HEK293 (cell line): ENCODE results near the gene MLNR.

ENCODE experiments used
- CTCF ChIA-PET: fragments of 350-600 bp; formaldehyde crosslinking; extraction: SDS; loops from one replicate; lab custom pipeline; 2021; ENCODE audit warnings: antibody characterized with exemption; lab: Yijun Ruan, JAX
- POLR2A ChIA-PET: fragments of 300-600 bp; formaldehyde crosslinking; extraction: SDS; loops from one replicate; lab custom pipeline; 2020; ENCODE audit warnings: antibody characterized with exemption, inconsistent platforms; lab: Yijun Ruan, JAX
- H3K27ac ChIP-seq: fragments of 200-500 bp; sonication (Bioruptor generic); 2 replicates; pipeline ENCODE4 v1.5.1; 2014; ENCODE audit warnings: low read depth, low read length, control low read depth, inconsistent platforms; ENCODE audit errors: extremely low read depth
- H3K36me3 ChIP-seq, 2 experiments: fragments of 200-500 bp in 1 of 2; sonication (Bioruptor generic) in 1 of 2; 1 replicate in 1 of 2; 2 replicates in 1 of 2; pipeline ENCODE4 v1.5.1; 2014 to 2017; ENCODE audit warnings: inconsistent platforms in 2 of 2, low read length in 2 of 2; ENCODE audit not compliant: control insufficient read depth in 2 of 2, insufficient read depth in 1 of 2
- H3K4me1 ChIP-seq: fragments of 200-500 bp; sonication (Bioruptor generic); 2 replicates; pipeline ENCODE4 v1.5.1; 2014; ENCODE audit warnings: mild to moderate bottlenecking, low read length, inconsistent platforms; ENCODE audit not compliant: control insufficient read depth, insufficient read depth
- H3K4me3 ChIP-seq: 2 replicates; pipeline ENCODE4 v1.5.1; 2011; ENCODE audit warnings: low read depth, mild to moderate bottlenecking, control low read depth, low read length, moderate library complexity
- H3K9me3 ChIP-seq: fragments of 200-500 bp; sonication (Bioruptor generic); 2 replicates; pipeline ENCODE4 v1.5.1; 2014; ENCODE audit warnings: low read depth, low read length, inconsistent platforms; ENCODE audit not compliant: control insufficient read depth, insufficient read depth
- GLI4 ChIP-seq: fragments of 450-650 bp; formaldehyde crosslinking; IDR thresholded peaks from 2 replicates; pipeline ENCODE4 v1.5.1; 2016; ENCODE audit warnings: missing biosample characterization, missing genetic modification characterization
- GLIS1 ChIP-seq: fragments of 450-650 bp; formaldehyde crosslinking; IDR thresholded peaks from 2 replicates; pipeline ENCODE4 v1.5.1; 2016; ENCODE audit warnings: missing biosample characterization, missing genetic modification characterization
- HOXA7 ChIP-seq: sonication (generic); formaldehyde crosslinking; IDR thresholded peaks from 2 replicates; pipeline ENCODE4 v1.8.1; 2022; ENCODE audit warnings: missing genetic modification reagents, borderline replicate concordance
- PATZ1 ChIP-seq: fragments of 450-650 bp; formaldehyde crosslinking; IDR thresholded peaks from 2 replicates; pipeline ENCODE4 v1.5.1; 2016; ENCODE audit warnings: missing biosample characterization, missing genetic modification characterization
- PRDM6 ChIP-seq: fragments of 450-650 bp; formaldehyde crosslinking; IDR thresholded peaks from 2 replicates; pipeline ENCODE4 v1.5.1; 2017; ENCODE audit warnings: missing biosample characterization, missing genetic modification characterization
- SCRT2 ChIP-seq: fragments of 450-650 bp; formaldehyde crosslinking; IDR thresholded peaks from 2 replicates; pipeline ENCODE4 v1.5.1; 2016; ENCODE audit warnings: missing biosample characterization, missing genetic modification characterization
- TSHZ1 ChIP-seq: fragments of 450-650 bp; formaldehyde crosslinking; IDR thresholded peaks from 2 replicates; pipeline ENCODE4 v1.5.1; 2016; ENCODE audit warnings: missing biosample characterization, missing genetic modification characterization, borderline replicate concordance
- WT1 ChIP-seq: fragments of 450-650 bp; formaldehyde crosslinking; IDR thresholded peaks from 2 replicates; pipeline ENCODE4 v1.5.1; 2016; ENCODE audit warnings: missing biosample characterization, missing genetic modification characterization
- ZBTB44 ChIP-seq: fragments of 450-650 bp; IDR thresholded peaks from 2 replicates; pipeline ENCODE4 v1.5.1; 2018; ENCODE audit warnings: missing biosample characterization, mild to moderate bottlenecking, missing genetic modification characterization
- ZBTB48 ChIP-seq: fragments of 450-650 bp; formaldehyde crosslinking; IDR thresholded peaks from 2 replicates; pipeline ENCODE4 v1.5.1; 2016; ENCODE audit warnings: missing biosample characterization, missing genetic modification characterization
- ZNF138 ChIP-seq: fragments of 450-650 bp; formaldehyde crosslinking; IDR thresholded peaks from 2 replicates; pipeline ENCODE4 v1.5.1; 2016; ENCODE audit warnings: missing biosample characterization, missing genetic modification characterization, borderline replicate concordance
- ZNF155 ChIP-seq: fragments of 450-650 bp; formaldehyde crosslinking; IDR thresholded peaks from 2 replicates; pipeline ENCODE4 v1.5.1; 2016; ENCODE audit warnings: missing biosample characterization, missing genetic modification characterization
- ZNF223 ChIP-seq: fragments of 450-650 bp; formaldehyde crosslinking; IDR thresholded peaks from 2 replicates; pipeline ENCODE4 v1.5.1; 2016; ENCODE audit warnings: missing biosample characterization, missing genetic modification characterization
- ZNF302 ChIP-seq: fragments of 450-650 bp; formaldehyde crosslinking; IDR thresholded peaks from 2 replicates; pipeline ENCODE4 v1.5.1; 2016; ENCODE audit warnings: missing biosample characterization, missing genetic modification characterization, low read depth
- ZNF350 ChIP-seq: fragments of 450-650 bp; formaldehyde crosslinking; IDR thresholded peaks from 2 replicates; pipeline ENCODE4 v1.5.0; 2017; ENCODE audit warnings: missing biosample characterization, mild to moderate bottlenecking, missing genetic modification characterization
- ZNF433 ChIP-seq: fragments of 450-650 bp; formaldehyde crosslinking; IDR thresholded peaks from 2 replicates; pipeline ENCODE4 v1.5.1; 2016; ENCODE audit warnings: missing biosample characterization, missing genetic modification characterization, low read depth
- ZNF549 ChIP-seq: fragments of 450-650 bp; IDR thresholded peaks from 2 replicates; pipeline ENCODE4 v1.5.1; 2018; ENCODE audit warnings: missing biosample characterization, missing genetic modification characterization, mild to moderate bottlenecking, inconsistent platforms, moderate library complexity
- ZNF561 ChIP-seq: fragments of 450-650 bp; IDR thresholded peaks from 2 replicates; pipeline ENCODE4 v1.5.1; 2018; ENCODE audit warnings: missing biosample characterization, missing genetic modification characterization, borderline replicate concordance
- ZNF596 ChIP-seq: fragments of 450-650 bp; IDR thresholded peaks from 2 replicates; pipeline ENCODE4 v1.5.0; 2018; ENCODE audit warnings: missing biosample characterization, mild to moderate bottlenecking, missing genetic modification characterization, moderate library complexity
- ZNF629 ChIP-seq: fragments of 450-650 bp; formaldehyde crosslinking; IDR thresholded peaks from 2 replicates; pipeline ENCODE4 v1.5.1; 2017; ENCODE audit warnings: missing biosample characterization, missing genetic modification characterization
- ZNF639 ChIP-seq: fragments of 450-650 bp; formaldehyde crosslinking; IDR thresholded peaks from 2 replicates; pipeline ENCODE4 v1.5.1; 2016; ENCODE audit warnings: missing biosample characterization, missing genetic modification characterization
- ZNF658 ChIP-seq: fragments of 450-650 bp; formaldehyde crosslinking; IDR thresholded peaks from 2 replicates; pipeline ENCODE4; 2016; ENCODE audit warnings: missing biosample characterization, missing genetic modification characterization
- ZNF670 ChIP-seq: fragments of 450-650 bp; formaldehyde crosslinking; IDR thresholded peaks from 2 replicates; pipeline ENCODE4 v1.5.1; 2016; ENCODE audit warnings: missing biosample characterization, missing genetic modification characterization, low read depth
- ZNF747 ChIP-seq: fragments of 450-650 bp; formaldehyde crosslinking; IDR thresholded peaks from 2 replicates; pipeline ENCODE4 v1.5.1; 2016; ENCODE audit warnings: missing biosample characterization, missing genetic modification characterization
- ZNF792 ChIP-seq: fragments of 450-650 bp; formaldehyde crosslinking; IDR thresholded peaks from 2 replicates; pipeline ENCODE4 v1.5.1; 2016; ENCODE audit warnings: missing biosample characterization, missing genetic modification characterization
- ZSCAN16 ChIP-seq: fragments of 450-650 bp; formaldehyde crosslinking; IDR thresholded peaks from 2 replicates; pipeline ENCODE4 v1.5.1; 2016; ENCODE audit warnings: missing biosample characterization, missing genetic modification characterization

Gene MLNR

GRCh38 chr13:49210114-49210513 is 10.0 kb upstream of the MLNR start:
- H3K4me3 ChIP-seq, result no peak overlapping the region
- no peak overlapping the region for H3K27ac ChIP-seq
- TF ChIP-seq ZNF223, result no peak
- TF ChIP-seq SCRT2 (tag by site-specific recombination), result no peak
- TF ChIP-seq HOXA7, result no peak
- TF ChIP-seq ZNF561 (tag by site-specific recombination), result no peak
- no peak for TF ChIP-seq GLIS1 (tag by site-specific recombination)
- TF ChIP-seq PATZ1 (tag by site-specific recombination), result no peak
- no peak for TF ChIP-seq ZNF639 (tag by site-specific recombination)
- TF ChIP-seq ZNF350 (tag by site-specific recombination), result no peak
- TF ChIP-seq WT1 (tag by site-specific recombination), result no peak
- TF ChIP-seq ZNF302 (tag by site-specific recombination), result no peak
- TF ChIP-seq ZNF747, result no peak
- TF ChIP-seq ZNF433 (tag by site-specific recombination), result no peak
- TF ChIP-seq ZBTB44 (tag by site-specific recombination), result no peak
- no peak for TF ChIP-seq ZNF658 (tag by site-specific recombination)
- TF ChIP-seq ZNF138 (tag by site-specific recombination), result no peak
- TF ChIP-seq PRDM6 (tag by site-specific recombination), result no peak
- no peak for TF ChIP-seq ZNF596
- no peaks in the 10 kb centered on the region for H3K4me1 ChIP-seq
- H3K36me3 ChIP-seq, result peaks cover 0 to 17% of the 10 kb centered on the region in 2 experiments; a peak in 1 of 3 replicates
- ChIA-PET CTCF (no interaction called here), POLR2A (no interaction called here)
- H3K9me3 ChIP-seq, result no peaks in the 10 kb centered on the region

- ChIA-PET POLR2A (no interaction called here), CTCF (no interaction called here)
- Histone ChIP-seq H3K36me3 (peaks cover 0 to 17% of the 10 kb centered on the region in 2 experiments; a peak in 1 of 3 replicates), H3K27ac (no peak overlapping the region), H3K9me3 (no peaks in the 10 kb centered on the region), H3K4me1 (no peaks in the 10 kb centered on the region), H3K4me3 (no peak overlapping the region)
- TF ChIP-seq ZNF155, result no peak
- no peak for TF ChIP-seq ZNF549
- TF ChIP-seq ZNF792, result no peak
- no peak for TF ChIP-seq ZNF302 (tag by site-specific recombination)
- TF ChIP-seq ZNF670 (tag by site-specific recombination), result no peak
- TF ChIP-seq TSHZ1 (tag by site-specific recombination), result no peak
- no peak for TF ChIP-seq ZSCAN16 (tag by site-specific recombination)
- TF ChIP-seq ZBTB48 (tag by site-specific recombination), result no peak
- no peak for TF ChIP-seq GLIS1 (tag by site-specific recombination)
- no peak for TF ChIP-seq ZNF629 (tag by site-specific recombination)
- TF ChIP-seq GLI4, result no peak
Observed at GRCh38 chr13:49210669-49211068, 9.5 kb upstream of the MLNR start.
